Vagina (tissue), 2 donors: ENCODE results near the gene PAX2.

Experiments used
- POLR2A ChIP-seq, 2 donors: fragments of 450-650 bp; IDR thresholded peaks; one replicate each; pipeline ENCODE4 v1.6.1; 2017; ENCODE audit warnings: antibody characterized with exemption in 2 of 2, mild to moderate bottlenecking in 2 of 2, moderate library complexity in 2 of 2
- POLR2AphosphoS5 ChIP-seq, 2 donors: sonication (generic); formaldehyde crosslinking; IDR thresholded peaks; one replicate each; pipeline ENCODE4 v1.9.0; 2017; ENCODE audit warnings: antibody characterized with exemption in 2 of 2, mild to moderate bottlenecking in 2 of 2, low read depth in 1 of 2; ENCODE audit not compliant: insufficient read depth in 1 of 2
- TF ChIP-seq, protein P1 (sequence below), 3 experiments: fragments of 450-650 bp in 2 of 3; fragments of 200-600 bp in 1 of 3; sonication (generic) in 1 of 3; IDR thresholded peaks; one replicate each; pipeline ENCODE4 v1.5.1; 2017 to 2019; ENCODE audit warnings: antibody characterized with exemption in 3 of 3, mild to moderate bottlenecking in 2 of 3, moderate library complexity in 2 of 3

DNA sequence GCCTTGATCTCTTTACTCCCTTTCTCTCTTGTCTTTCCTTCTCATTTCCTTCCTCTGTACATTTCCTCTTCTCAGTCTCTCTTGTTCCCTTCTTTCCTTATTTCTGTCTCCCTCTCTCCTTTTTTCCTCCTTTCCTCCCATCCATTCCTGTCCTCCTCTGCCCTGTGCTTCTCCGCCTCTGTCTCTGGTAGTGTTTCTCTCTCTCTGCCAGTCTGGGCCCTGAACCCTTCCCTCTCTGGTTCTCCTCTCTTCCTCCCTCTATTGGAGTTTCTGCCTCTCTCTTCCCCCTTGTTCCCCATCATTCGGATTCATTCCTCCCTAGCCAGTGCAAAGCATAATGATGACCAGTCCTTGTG lies 13.2 kb upstream of the PAX2 start:
- TF ChIP-seq POLR2AphosphoS5 (IDR thresholded peaks at IDR 0.05; ENCODE audit: insufficient read depth in 1 of 2, low read depth in 1 of 2): no peak
- TF ChIP-seq, protein P1, sequence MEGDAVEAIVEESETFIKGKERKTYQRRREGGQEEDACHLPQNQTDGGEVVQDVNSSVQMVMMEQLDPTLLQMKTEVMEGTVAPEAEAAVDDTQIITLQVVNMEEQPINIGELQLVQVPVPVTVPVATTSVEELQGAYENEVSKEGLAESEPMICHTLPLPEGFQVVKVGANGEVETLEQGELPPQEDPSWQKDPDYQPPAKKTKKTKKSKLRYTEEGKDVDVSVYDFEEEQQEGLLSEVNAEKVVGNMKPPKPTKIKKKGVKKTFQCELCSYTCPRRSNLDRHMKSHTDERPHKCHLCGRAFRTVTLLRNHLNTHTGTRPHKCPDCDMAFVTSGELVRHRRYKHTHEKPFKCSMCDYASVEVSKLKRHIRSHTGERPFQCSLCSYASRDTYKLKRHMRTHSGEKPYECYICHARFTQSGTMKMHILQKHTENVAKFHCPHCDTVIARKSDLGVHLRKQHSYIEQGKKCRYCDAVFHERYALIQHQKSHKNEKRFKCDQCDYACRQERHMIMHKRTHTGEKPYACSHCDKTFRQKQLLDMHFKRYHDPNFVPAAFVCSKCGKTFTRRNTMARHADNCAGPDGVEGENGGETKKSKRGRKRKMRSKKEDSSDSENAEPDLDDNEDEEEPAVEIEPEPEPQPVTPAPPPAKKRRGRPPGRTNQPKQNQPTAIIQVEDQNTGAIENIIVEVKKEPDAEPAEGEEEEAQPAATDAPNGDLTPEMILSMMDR (IDR thresholded peaks at IDR 0.05): no peak
- no peak for TF ChIP-seq POLR2A (IDR thresholded peaks at IDR 0.05)
